NCI-H1436 (cell line): ENCODE measurements around the gene IQGAP3.
A peak's percentile ranks its signal among the peaks of the same experiment; 100 is the strongest.
"Not testable (repeated sequence)": the region's sequence is repeated elsewhere in the genome, so short reads cannot be mapped to it uniquely, and the experiment has no call there.

Source experiments
- DNase-seq: peaks from one replicate; lab custom pipeline; 2025; lab: John Stamatoyannopoulos, UW

Gene IQGAP3

GRCh38 chr1:156592910-156593660 is 20.7 kb upstream of the IQGAP3 start:
- no peak for DNase-seq

GRCh38 chr1:156592158-156592909 is 20.0 kb upstream of the IQGAP3 start:
- DNase-seq, result no peak

GRCh38 chr1:156591432-156592157 is 19.2 kb upstream of the IQGAP3 start, which contains the start of gene NAXE:
TSS of gene NAXE (plus strand) at chr1:156591776. CDS start at chr1:156591805, 29 bp downstream.
- DNase-seq, result peak; percentile 64

GRCh38 chr1:156591181-156591431 is 18.7 kb upstream of the IQGAP3 start:
- no peak for DNase-seq

- DNase-seq, result no peak
These were observed 18.2 kb upstream of the IQGAP3 start for GRCh38 chr1:156590326-156591180.

GRCh38 chr1:156589546-156589945 is 17.2 kb upstream of the IQGAP3 start:
- DNase-seq, result no peak

- DNase-seq, result not testable (repeated sequence)
These were observed 15.6 kb upstream of the IQGAP3 start for GRCh38 chr1:156587927-156588326.

- DNase-seq, result no peak
These were observed 14.6 kb upstream of the IQGAP3 start for GRCh38 chr1:156586892-156587477.

GRCh38 chr1:156586323-156586722 is 14.0 kb upstream of the IQGAP3 start:
- DNase-seq, result no peak

GRCh38 chr1:156584813-156585212 is 12.4 kb upstream of the IQGAP3 start:
- peak; percentile 33 for DNase-seq

- peak; percentile 73 for DNase-seq
These were observed 11.7 kb upstream of the IQGAP3 start for GRCh38 chr1:156583821-156584622.

GRCh38 chr1:156582388-156583017 is 10.1 kb upstream of the IQGAP3 start:
- DNase-seq, result no peak

- DNase-seq, result no peak
These were observed 9.5 kb upstream of the IQGAP3 start for GRCh38 chr1:156581661-156582387.

- DNase-seq, result peak; percentile 55
These were observed 7.1 kb upstream of the IQGAP3 start, which contains the start of gene TTC24 for GRCh38 chr1:156579472-156579871. TSS of gene TTC24 (plus strand) at chr1:156579723. CDS start at chr1:156581365, 1,642 bp downstream.

- no peak for DNase-seq
These were observed 5.7 kb upstream of the IQGAP3 start for GRCh38 chr1:156578055-156578454.

GRCh38 chr1:156577550-156577949 is 5.2 kb upstream of the IQGAP3 start:
- peak; percentile 3 for DNase-seq

GRCh38 chr1:156574039-156574633 is 1.8 kb upstream of the IQGAP3 start:
- DNase-seq, result no peak

GRCh38 chr1:156572663-156573018 is 276 bp upstream of the IQGAP3 start:
- no peak for DNase-seq

GRCh38 chr1:156571261-156571852 is 1.0 kb downstream of the IQGAP3 start:
- no peak for DNase-seq
